Psoas muscle (tissue), 8 donors: ENCODE measurements around the gene PMF1. TPM values are rescaled to one million over a fixed set of nuclear protein-coding genes. Genes with fewer than 3 reads are reported as not detected.
A peak's percentile ranks its signal among the peaks of the same experiment; 100 is the strongest.

Experiments
- ATAC-seq, 4 donors: fragments of 200-7000 bp; cut with Tn5 transposase; one replicate each; pipeline ENCODE4 v1.9.1; 2020; ENCODE audit warnings: moderate library complexity in 3 of 4, mild to moderate bottlenecking in 2 of 4
- DNase-seq, 2 donors: peaks; one replicate each; pipeline ENCODE4 v3.0.0-alpha.2; 2020
- H3K27ac ChIP-seq: fragments of 200-600 bp; one replicate; pipeline ENCODE4 v1.8.0; 2022
- H3K27me3 ChIP-seq, 3 donors: fragments of 200-600 bp in 1 of 3; one replicate each; pipeline versions ENCODE4 v1.6.1 to v1.8.0; 2013 to 2022; ENCODE audit warnings: low read length in 2 of 3, mild to moderate bottlenecking in 2 of 3, moderate library complexity in 1 of 3; ENCODE audit not compliant: insufficient read depth in 3 of 3
- H3K36me3 ChIP-seq, 2 donors: fragments of 200-600 bp in 1 of 2; one replicate each; pipeline versions ENCODE4 v1.6.1 to v1.8.0; 2013 to 2022; ENCODE audit warnings: low read depth in 1 of 2, mild to moderate bottlenecking in 1 of 2, moderate library complexity in 1 of 2; ENCODE audit not compliant: insufficient read depth in 1 of 2
- H3K4me1 ChIP-seq: fragments of 200-600 bp; one replicate; pipeline ENCODE4 v1.8.0; 2022
- H3K4me3 ChIP-seq: fragments of 200-600 bp; one replicate; pipeline ENCODE4 v1.8.0; 2022; ENCODE audit warnings: mild to moderate bottlenecking
- H3K9me3 ChIP-seq: fragments of 200-600 bp; one replicate; pipeline ENCODE4 v1.8.0; 2022
- CTCF ChIP-seq: fragments of 200-600 bp; IDR thresholded peaks from one replicate; pipeline ENCODE4 v1.8.0; 2022; ENCODE audit warnings: antibody characterized with exemption
- WGBS, 3 donors: extraction: QIAGEN DNeasy Blood & Tissue Kit; methylation state at CpG; one replicate each; pipeline versions ENCODE4 v1.1.6 to v1.1.7; 2013; 5-methylcytosine and 5-hydroxymethylcytosine counted together
- intact Hi-C, 2 donors: fragments of 100-400 bp; cut with DNase I; formaldehyde crosslinking; loops; one replicate each; pipeline versions ENCODE4 v1.11.0 to v1.14.2; 2022
- polyA plus RNA-seq, 3 donors: library from polyadenylated mRNA; stranded (reverse); fragments of 200-250 nt; gene quantifications; one replicate each; pipeline ENCODE4 v1.2.3, GENCODE V29; 2013
- total RNA-seq, 4 donors: library from RNA; stranded (reverse); fragmentation: NEBNext Ultra II Directional in 2 of 4; extraction: Animal tissue kit (Norgen Biotek cat#: 25700) in 2 of 4; gene quantifications; one replicate each; pipeline versions ENCODE4 v1.2.1 to v1.2.4, GENCODE V29; 2021 to 2023
- donor health status: healthy with polysubstance abuse.
- donor health status: DM: no; HTN: no; CAD: no; lungs with moderate emphysema.
- donor health status: Bipolar disorder and iron deficiency.
- donor health status: healthy.
- donor health status: DM: yes; HTN: yes; CAD: no.
- donor health status: DM: no; HTN: no; CAD: no.
- donor health status: DM: no; HTN: no; CAD: no.
- donor health status: DM: yes; HTN: yes; CAD: no.

The PMF1 gene
- total and polyA plus RNA-seq, 7 donors: 47.9 to 93.4 (median 72.1) TPM

GRCh38 chr1:156281693-156282478, 69.1 kb downstream of the PMF1 start:
- no peak for TF ChIP-seq CTCF
- peaks cover 9 to 34% of the 10 kb centered on the region in 2 donors for H3K36me3 ChIP-seq
- DNase-seq (no peak), ATAC-seq (peak; percentile 17 to 58 (median 34))
- H3K27me3 ChIP-seq: no peaks in the 10 kb centered on the region
- WGBS, 3 donors: 4 to 7% (median 5%) methylated on average over 22 of the region's 22 CpGs
- H3K27ac ChIP-seq: peak overlapping the region; percentile 92
- intact Hi-C loops: no loop called here
- H3K4me1 ChIP-seq: peaks cover 33% of the 10 kb centered on the region
- no peaks in the 10 kb centered on the region for H3K9me3 ChIP-seq
- H3K4me3 ChIP-seq: peak overlapping the region; percentile 85

- Histone ChIP-seq H3K4me3 (peak within 1 kb of the TSS; percentile 85), H3K4me1 (peaks cover 33% of the 10 kb centered on the region), H3K27ac (peak within 1 kb of the TSS; percentile 92), H3K36me3 (peaks cover 4 to 31% of the 10 kb centered on the region in 2 donors), H3K9me3 (no peaks in the 10 kb centered on the region), H3K27me3 (no peaks in the 10 kb centered on the region)
- intact Hi-C loops: no loop called here
- TF ChIP-seq CTCF: no peak
- DNase-seq (peak; percentile 97 to 98), ATAC-seq (peak; percentile 88 to 92 (median 90))
- 0 to 1% (median 0%) methylated on average over 46 to 50 of the region's 50 CpGs for WGBS, 3 donors
These were observed 69.8 kb downstream of the PMF1 start, which contains the start of gene SMG5 for GRCh38 chr1:156282479-156283222. Gene SMG5, minus strand, starts transcription at chr1:156282825. Its CDS starts 145 bp downstream, at chr1:156282680.

GRCh38 chr1:156283521-156283920, 70.7 kb downstream of the PMF1 start:
- H3K4me1 ChIP-seq: peaks cover 33% of the 10 kb centered on the region
- intact Hi-C loops: no loop called here
- no peaks in the 10 kb centered on the region for H3K9me3 ChIP-seq
- no peaks in the 10 kb centered on the region for H3K27me3 ChIP-seq
- WGBS, 3 donors: 67 to 77% (median 72%) methylated on average over 1 of the region's 1 CpG
- peaks cover 0 to 30% of the 10 kb centered on the region in 2 donors for H3K36me3 ChIP-seq
- ATAC-seq: no peak
- peak overlapping the region; percentile 92 for H3K27ac ChIP-seq
- peak overlapping the region; percentile 85 for H3K4me3 ChIP-seq
- no peak for DNase-seq
- TF ChIP-seq CTCF: no peak

- H3K27ac ChIP-seq: peak within 1 kb of the TSS; percentile 92
- H3K4me3 ChIP-seq: peak within 1 kb of the TSS; percentile 85
- TF ChIP-seq CTCF: no peak
- H3K9me3 ChIP-seq: no peaks in the 10 kb centered on the region
- peaks cover 33% of the 10 kb centered on the region for H3K4me1 ChIP-seq
- intact Hi-C loops: no loop called here
- ATAC-seq: no peak
- H3K27me3 ChIP-seq: no peaks in the 10 kb centered on the region
- H3K36me3 ChIP-seq: peaks cover 0 to 30% of the 10 kb centered on the region in 2 donors
- no peak for DNase-seq
- 87 to 93% (median 93%) methylated on average over 7 of the region's 7 CpGs for WGBS, 3 donors
These were observed 71.3 kb downstream of the PMF1 start, which contains the start of gene TMEM79 for GRCh38 chr1:156284112-156284511. Gene TMEM79, plus strand, starts transcription at chr1:156284325. Its CDS starts 902 bp downstream, at chr1:156285227.
